SK-N-MC (cell line): ENCODE results near the gene CINP.

Experiments
- EZH2 ChIP-seq: fragments of 200-600 bp; sonication (generic); IDR thresholded peaks from one replicate; pipeline ENCODE4 v1.6.1; 2017; ENCODE audit warnings: antibody characterized with exemption
- POLR2AphosphoS5 ChIP-seq: IDR thresholded peaks from 2 replicates; pipeline ENCODE4 v1.6.1; 2012; ENCODE audit warnings: mild to moderate bottlenecking, low read depth, low read length, borderline replicate concordance

- TF ChIP-seq EZH2 (no peak), POLR2AphosphoS5 (no peak)
Observed at GRCh38 chr14:102333795-102334705, 28.6 kb downstream of the CINP start.
